IPS-NIHi11 (cell line): ENCODE measurements around the gene CASR.

Experiments used
- DNase-seq: peaks from one replicate; pipeline ENCODE4 v3.0.0; 2012; ENCODE audit warnings: mixed read lengths, low spot score

Gene CASR

GRCh38 chr3:122258757-122259371 lies 75.4 kb downstream of the CASR start:
- DNase-seq, result peak; percentile 84

- no peak for DNase-seq
These were observed 76.7 kb downstream of the CASR start for GRCh38 chr3:122260206-122260605.

- peak; percentile 41 for DNase-seq
These were observed 79.6 kb downstream of the CASR start for GRCh38 chr3:122263058-122263457.

GRCh38 chr3:122263974-122264588 lies 80.6 kb downstream of the CASR start:
- no peak for DNase-seq

- DNase-seq, result no peak
These were observed 82.5 kb downstream of the CASR start for GRCh38 chr3:122265957-122266356.

GRCh38 chr3:122268257-122269024 lies 85.0 kb downstream of the CASR start:
- DNase-seq, result no peak

- DNase-seq, result no peak
These were observed 85.6 kb downstream of the CASR start for GRCh38 chr3:122269045-122269444.

- no peak for DNase-seq
These were observed 87.9 kb downstream of the CASR start for GRCh38 chr3:122271246-122271898.

- no peak for DNase-seq
These were observed 89.4 kb downstream of the CASR start for GRCh38 chr3:122272879-122273278.

- DNase-seq, result no peak
These were observed 90.0 kb downstream of the CASR start for GRCh38 chr3:122273498-122273897.

- no peak for DNase-seq
These were observed 98.4 kb downstream of the CASR start for GRCh38 chr3:122281891-122282290.

GRCh38 chr3:122283796-122284445 lies 100.5 kb downstream of the CASR start:
- DNase-seq, result no peak

GRCh38 chr3:122284486-122284885 lies 101.0 kb downstream of the CASR start:
- DNase-seq, result no peak

GRCh38 chr3:122294359-122294758 lies 110.9 kb downstream of the CASR start:
- no peak for DNase-seq

GRCh38 chr3:122295266-122296062 lies 112.0 kb downstream of the CASR start:
- DNase-seq, result no peak

- DNase-seq, result no peak
These were observed 114.8 kb downstream of the CASR start for GRCh38 chr3:122298239-122298638.

- DNase-seq, result no peak
These were observed 115.7 kb downstream of the CASR start for GRCh38 chr3:122299215-122299614.

- peak; percentile 59 for DNase-seq
These were observed 116.5 kb downstream of the CASR start for GRCh38 chr3:122299872-122300460.

- no peak for DNase-seq
These were observed 117.6 kb downstream of the CASR start for GRCh38 chr3:122301063-122301462.

- peak; percentile 31 for DNase-seq
These were observed 122.6 kb downstream of the CASR start for GRCh38 chr3:122305818-122306621.
